ENCODE results near the gene P4HB.

P4HB gene

GRCh38 chr17:81871387-81872230 lies 11.3 kb upstream of the P4HB start (continued):
- peak; percentile 34 for TF ChIP-seq ZXDB (tag by site-specific recombination; IDR thresholded peaks at IDR 0.05)
- TF ChIP-seq TCF7L2 (IDR thresholded peaks at IDR 0.05; ENCODE audit: borderline replicate concordance, low read depth, low read length), result no peak
- no peak for TF ChIP-seq ZNF670 (tag by site-specific recombination; IDR thresholded peaks at IDR 0.05; ENCODE audit: low read depth)
- peak; percentile 23; the same call in 1 of the 2 replicates for TF ChIP-seq ZNF580 (tag by site-specific recombination; IDR thresholded peaks at IDR 0.05)
- TF ChIP-seq ZNF394 (tag by site-specific recombination; IDR thresholded peaks at IDR 0.05; ENCODE audit: borderline replicate concordance), result peak; percentile 52; the same call in 1 of the 2 replicates
- peak; percentile 70; the same call in 1 of the 2 replicates for TF ChIP-seq KLF1 (tag by site-specific recombination; IDR thresholded peaks at IDR 0.05)
- no peak for TF ChIP-seq ZIC2 (tag by site-specific recombination; IDR thresholded peaks at IDR 0.05)
- peak; percentile 23; the same call in 1 of the 2 replicates for TF ChIP-seq TSHZ1 (tag by site-specific recombination; IDR thresholded peaks at IDR 0.05; ENCODE audit: borderline replicate concordance)
- TF ChIP-seq ZBTB8A (tag by site-specific recombination; IDR thresholded peaks at IDR 0.05), result peak; percentile 78
- peak; percentile 37; the same call in 1 of the 2 replicates for TF ChIP-seq ZNF2 (tag by site-specific recombination; IDR thresholded peaks at IDR 0.05)
- TF ChIP-seq ZEB2 (tag by site-specific recombination; IDR thresholded peaks at IDR 0.05), result peak; percentile 51; the same call in 1 of the 2 replicates
- no peak for TF ChIP-seq HOXD13 (CRISPR knock-in tag; IDR thresholded peaks at IDR 0.05; ENCODE audit: borderline replicate concordance)
- TF ChIP-seq IKZF3 (tag by site-specific recombination; IDR thresholded peaks at IDR 0.05), result peak; percentile 49; the same call in 1 of the 2 replicates
- no peak for TF ChIP-seq ZNF350 (tag by site-specific recombination; IDR thresholded peaks at IDR 0.05)
- no peak for TF ChIP-seq ZNF280C (tag by site-specific recombination; IDR thresholded peaks at IDR 0.05)
- peak; percentile 78 for TF ChIP-seq ZNF391 (tag by site-specific recombination; IDR thresholded peaks at IDR 0.05; ENCODE audit: borderline replicate concordance, low read depth)
- TF ChIP-seq ZNF558 (tag by site-specific recombination; IDR thresholded peaks at IDR 0.05), result no peak
- TF ChIP-seq ZNF791 (tag by site-specific recombination; IDR thresholded peaks at IDR 0.05), result no peak
- TF ChIP-seq ZNF701 (tag by site-specific recombination; IDR thresholded peaks at IDR 0.05), result no peak
- peak; percentile 42 for TF ChIP-seq SP7 (tag by site-specific recombination; IDR thresholded peaks at IDR 0.05)
- no peak for TF ChIP-seq ZNF513 (tag by site-specific recombination; IDR thresholded peaks at IDR 0.05)
- TF ChIP-seq KLF9 (tag by site-specific recombination; IDR thresholded peaks at IDR 0.05; ENCODE audit: low read depth), result peak; percentile 28
- peak; percentile 23; the same call in 1 of the 2 replicates for TF ChIP-seq ZNF596 (tag by site-specific recombination; IDR thresholded peaks at IDR 0.05)
- TF ChIP-seq ZNF768 (tag by site-specific recombination; IDR thresholded peaks at IDR 0.05), result 0 out of 2 replicates have a peak, but pooled peaks have one; percentile 29
- TF ChIP-seq ZNF335 (tag by site-specific recombination; conservative IDR thresholded peaks at IDR 0.05), result peak; percentile 95
- peak; percentile 3 for TF ChIP-seq FEZF1 (tag by site-specific recombination; IDR thresholded peaks at IDR 0.05)
- TF ChIP-seq SCRT2 (tag by site-specific recombination; IDR thresholded peaks at IDR 0.05), result no peak
- TF ChIP-seq ZFHX2 (tag by site-specific recombination; conservative IDR thresholded peaks at IDR 0.05), result peak; percentile 97
- no peak for TF ChIP-seq GFI1B (tag by site-specific recombination; IDR thresholded peaks at IDR 0.05)
- peak; percentile 49; the same call in 1 of the 2 replicates for TF ChIP-seq ZSCAN30 (tag by site-specific recombination; IDR thresholded peaks at IDR 0.05)
- peak; percentile 75 for TF ChIP-seq SP3 (tag by site-specific recombination; IDR thresholded peaks at IDR 0.05)
- TF ChIP-seq YY2 (tag by site-specific recombination; IDR thresholded peaks at IDR 0.05), result peak; percentile 88

All from HEK293 (cell line).